Fibroblast of peridontal ligament (primary cell): ENCODE measurements around the gene WNT10A.

Source experiments
- DNase-seq: peaks from one replicate; pipeline ENCODE4 v3.0.0-alpha.2; 2010; ENCODE audit errors: extremely low read depth

WNT10A gene

DNA sequence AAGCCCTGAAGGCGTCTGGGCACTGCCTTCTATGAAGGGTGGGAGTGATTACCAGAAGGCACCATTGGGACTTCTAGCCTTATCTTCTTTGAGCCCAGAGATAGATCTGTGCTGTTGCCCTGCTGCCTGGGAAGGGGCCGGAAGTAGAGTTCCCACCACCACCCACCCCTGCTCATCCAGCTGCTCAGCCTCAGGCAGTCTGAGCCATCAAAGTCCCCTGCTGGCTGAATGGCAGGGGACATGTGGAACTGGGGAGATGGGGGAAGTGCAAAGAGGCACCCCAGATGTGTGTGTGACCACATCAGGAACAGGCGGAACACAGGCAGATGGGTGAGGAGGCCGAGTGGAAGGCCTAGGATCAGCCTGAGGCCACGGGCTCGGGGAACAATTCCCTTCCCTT, 3.3 kb upstream of the WNT10A start:
- DNase-seq, result no peak

DNA sequence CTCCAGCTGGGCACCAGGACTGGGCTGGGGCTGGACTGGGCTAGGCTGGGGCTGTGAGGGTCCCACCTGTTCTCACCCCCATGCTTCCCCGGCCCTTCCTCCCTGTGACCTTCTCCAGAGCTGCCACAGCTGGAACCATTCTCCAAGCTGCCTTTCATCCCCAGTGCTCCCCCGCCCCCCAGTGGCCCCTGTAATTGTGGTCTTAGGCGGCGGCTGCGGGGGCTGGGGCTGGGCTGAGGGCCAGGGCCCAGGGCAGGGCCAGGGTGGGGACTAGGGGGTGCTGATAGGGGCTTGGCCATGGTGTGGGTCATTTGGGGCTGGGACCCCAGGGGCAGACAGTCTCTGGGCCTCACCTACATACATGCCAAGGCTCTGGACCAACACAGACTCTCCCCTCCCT, 2.8 kb upstream of the WNT10A start:
- no peak for DNase-seq

DNA sequence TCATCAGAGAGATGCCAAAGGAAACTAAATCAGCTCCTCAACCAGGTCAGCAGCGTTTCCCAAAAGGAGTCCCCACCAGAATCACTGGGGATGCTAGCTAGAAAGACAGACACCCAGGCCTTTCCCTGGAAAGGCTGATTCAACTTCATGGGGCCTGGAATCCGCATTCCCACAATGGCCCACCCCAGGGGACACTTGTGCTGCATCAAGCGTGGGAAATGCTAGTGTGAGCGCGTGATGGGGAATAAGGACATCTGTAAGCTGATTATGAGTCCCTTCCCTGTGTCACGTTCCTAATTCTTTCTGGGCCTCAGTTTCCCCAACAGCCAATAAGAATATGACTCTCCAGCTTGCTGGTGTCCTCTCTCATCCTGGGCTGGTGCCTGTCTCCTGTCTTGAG, 2.2 kb upstream of the WNT10A start:
- DNase-seq, result no peak

DNA sequence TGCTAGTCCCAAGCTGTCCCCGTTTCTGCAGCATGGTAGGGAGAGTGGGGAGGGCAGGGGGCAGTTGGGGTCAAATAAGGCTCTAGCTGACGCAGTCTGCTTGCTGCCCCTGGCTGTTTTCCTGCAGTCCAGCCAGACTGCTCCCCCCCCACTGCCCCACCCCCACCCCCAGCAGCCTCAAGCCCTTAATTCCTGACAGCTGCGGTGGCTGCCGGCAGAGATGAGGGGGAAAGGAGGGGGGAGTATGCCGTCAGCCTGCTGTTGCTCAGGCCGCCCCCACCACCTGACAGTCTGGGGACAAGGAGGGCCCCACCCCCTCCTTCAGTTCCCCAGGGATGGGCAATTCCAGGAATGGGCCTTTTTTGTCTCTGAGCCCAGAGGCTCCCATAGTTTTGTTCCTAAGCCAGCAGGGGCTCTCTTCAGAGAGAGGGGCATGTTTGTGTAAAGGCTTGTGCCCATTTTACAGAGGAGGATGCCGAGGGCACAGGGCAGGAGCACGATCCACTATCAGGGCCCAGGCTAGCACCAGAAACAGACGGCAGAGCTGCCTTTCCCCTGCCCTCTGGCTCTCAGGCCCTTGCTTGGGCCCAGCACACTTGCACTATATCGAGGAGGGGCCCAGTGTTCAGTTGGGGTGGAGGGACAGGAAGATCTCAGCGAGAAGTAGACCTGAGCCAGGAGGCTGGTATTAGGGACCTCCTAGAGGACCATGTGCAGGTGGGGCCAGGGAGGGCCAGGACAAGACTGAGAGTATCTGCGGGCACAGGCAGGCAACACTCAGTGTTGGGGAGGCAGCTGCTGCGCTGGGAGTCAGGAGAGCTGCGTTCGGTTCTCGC, 1.5 kb upstream of the WNT10A start:
- DNase-seq, result no peak

DNA sequence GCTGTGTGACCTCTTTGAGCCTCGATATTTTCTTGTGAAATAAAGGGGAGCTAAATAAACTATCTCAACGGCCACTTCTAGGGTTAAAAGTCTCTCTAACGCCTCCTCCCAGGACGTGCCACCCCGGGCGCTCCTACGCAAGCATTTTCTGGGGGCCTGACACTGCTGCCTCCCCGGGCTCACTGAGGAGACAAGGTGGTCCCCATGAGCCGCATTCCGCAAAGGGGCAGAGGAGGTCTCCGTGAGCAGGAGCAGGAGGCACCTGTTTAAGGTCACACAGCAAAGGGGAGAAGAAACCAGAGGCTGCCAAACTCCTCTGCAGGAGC, 913 bp upstream of the WNT10A start:
- no peak for DNase-seq

DNA sequence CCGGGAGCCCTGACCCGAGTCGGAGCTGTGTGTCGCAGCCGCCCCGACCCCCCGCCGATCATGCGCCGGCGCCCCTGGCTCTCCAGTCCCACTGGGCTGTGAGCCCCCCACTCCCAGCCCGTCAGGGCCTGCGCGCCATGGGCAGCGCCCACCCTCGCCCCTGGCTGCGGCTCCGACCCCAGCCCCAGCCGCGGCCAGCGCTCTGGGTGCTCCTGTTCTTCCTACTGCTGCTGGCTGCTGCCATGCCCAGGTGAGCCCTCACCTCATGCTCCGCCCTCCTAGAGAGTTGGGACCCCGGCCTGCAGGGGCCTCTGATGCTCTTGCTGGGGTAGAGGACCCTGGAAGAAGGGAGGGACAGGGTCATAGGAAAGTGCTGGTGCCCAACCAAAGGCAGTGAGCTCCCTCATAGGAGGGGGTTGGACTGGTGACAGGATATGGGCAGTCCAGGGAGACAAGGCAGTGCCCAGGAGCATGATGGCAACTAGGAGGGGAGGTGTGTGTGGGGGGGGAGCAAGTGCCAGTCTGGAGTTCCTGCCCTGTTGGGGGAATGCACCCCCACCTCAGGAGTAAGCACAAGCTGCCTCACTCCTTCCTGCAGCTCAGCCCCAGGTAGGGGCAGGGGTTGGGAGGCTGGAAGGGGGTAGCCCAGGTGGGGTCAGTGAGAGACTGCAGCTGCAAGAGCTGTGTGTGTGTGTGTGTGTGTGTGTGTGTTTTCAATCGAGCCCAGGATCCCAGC, 375 bp downstream of the WNT10A start:
- no peak for DNase-seq

DNA sequence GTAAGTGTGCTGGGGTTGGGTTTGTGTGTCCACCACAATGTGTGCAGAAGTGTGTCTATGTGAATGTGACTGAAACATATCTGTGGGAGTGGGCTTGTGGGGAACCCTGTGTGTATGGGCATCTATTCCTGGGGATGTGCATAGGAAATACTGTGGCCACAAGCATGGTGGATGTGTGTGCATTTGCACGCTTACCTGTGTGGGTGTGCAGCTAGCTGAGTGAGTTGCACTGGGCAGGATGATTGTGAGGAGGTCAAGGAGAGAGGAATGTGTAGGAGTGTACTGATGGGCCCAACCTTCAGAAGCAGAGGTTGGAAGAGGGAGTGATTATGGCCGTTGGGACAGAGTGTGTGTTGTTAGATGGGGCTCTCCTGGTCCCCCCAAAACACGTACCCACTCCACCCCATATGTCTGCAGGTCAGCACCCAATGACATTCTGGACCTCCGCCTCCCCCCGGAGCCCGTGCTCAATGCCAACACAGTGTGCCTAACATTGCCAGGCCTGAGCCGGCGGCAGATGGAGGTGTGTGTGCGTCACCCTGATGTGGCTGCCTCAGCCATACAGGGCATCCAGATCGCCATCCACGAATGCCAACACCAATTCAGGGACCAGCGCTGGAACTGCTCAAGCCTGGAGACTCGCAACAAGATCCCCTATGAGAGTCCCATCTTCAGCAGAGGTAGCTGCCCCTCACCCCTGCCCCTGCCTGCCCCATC, 1.2 kb downstream of the WNT10A start:
- no peak for DNase-seq

DNA sequence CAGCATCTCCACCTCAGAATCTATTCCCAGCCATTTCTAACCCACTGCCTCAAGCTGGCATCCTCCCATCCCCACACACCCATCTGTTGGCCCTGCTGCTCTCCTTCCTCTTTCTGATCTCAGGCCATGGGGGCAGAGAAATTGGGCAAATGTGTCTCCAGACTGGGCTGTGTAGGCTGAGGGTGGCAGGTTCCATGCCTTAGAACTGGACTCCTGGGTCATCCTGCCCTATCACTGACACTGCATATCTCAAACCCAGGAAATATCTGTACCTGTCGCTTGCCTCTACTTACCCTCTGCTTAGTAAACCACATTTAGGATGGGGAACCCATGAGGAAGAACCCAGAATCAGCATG, 1.8 kb downstream of the WNT10A start:
- DNase-seq, result no peak

DNA sequence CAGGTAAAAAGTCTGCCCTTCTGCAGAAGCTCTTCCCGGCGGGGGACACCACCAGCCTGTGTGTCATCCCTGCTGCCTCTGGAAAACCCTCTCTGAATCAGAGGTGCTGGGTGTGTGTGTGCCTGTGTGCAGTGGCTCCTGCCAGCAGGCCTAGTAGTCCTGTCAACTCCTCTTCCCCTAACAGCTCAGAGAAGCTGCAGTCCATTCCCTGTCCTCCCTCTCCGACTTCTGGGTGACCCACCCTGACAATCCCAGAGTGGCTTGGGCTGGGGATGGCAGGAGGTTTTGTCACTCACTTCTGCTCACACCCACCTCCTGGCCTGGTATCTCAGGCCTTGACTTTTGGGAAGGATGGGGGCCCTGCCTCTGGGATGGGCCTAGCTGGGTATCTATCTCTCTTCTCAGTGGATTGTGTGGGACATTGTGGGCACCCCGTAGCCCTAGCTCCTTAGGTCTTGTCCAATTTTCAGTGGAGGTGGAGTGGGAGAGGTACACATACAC, 2.3 kb downstream of the WNT10A start:
- DNase-seq, result no peak

DNA sequence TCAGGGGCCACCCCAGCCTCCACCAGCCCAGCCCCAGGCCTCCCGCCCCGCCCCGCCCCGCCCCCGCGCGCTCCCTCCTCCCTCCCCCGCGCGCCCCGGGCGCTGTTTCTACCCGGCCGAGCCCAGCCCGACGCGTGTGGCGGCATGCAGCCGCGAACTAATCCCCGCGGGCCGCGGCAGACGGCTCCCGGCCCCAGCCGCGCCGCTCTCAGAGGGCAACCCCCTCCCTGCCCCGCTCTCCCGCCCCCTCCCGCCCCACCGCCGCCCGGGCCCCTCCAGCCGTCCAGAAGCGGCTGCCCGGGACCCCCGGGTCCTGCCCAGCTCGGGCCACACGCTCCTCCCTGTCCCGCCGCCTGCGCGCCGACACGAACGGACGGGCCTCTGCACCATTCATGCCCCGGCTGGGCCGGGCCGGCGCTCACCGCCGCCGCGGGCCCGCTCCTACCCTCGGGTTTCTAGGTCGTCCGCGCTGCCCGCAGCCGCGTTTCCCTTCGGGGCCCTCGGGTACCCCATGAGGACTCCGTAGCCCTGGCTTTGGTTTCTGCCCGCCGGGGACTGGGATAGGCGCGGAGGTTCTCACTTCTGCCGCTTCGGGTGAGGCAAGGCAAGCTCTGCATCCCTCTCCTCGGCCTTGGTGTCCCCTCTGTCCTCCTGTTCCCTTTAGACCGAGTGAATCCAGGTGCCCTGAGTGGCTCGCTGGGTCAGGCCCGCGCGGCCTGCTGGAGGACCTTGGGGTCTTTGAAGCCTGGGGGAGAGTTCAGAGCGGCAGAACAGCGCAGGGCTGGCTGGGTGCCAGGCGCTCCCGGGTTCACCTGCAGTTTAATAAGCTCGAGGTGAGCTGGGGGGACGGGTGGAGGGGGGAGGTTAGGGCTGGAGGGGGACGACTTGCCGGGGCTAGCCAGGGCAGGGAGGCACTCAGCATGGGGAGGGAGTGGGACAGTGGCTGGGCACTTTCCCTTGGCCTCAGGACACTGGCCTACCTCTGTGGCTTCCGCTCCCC, 3.1 kb downstream of the WNT10A start:
- DNase-seq, result no peak

DNA sequence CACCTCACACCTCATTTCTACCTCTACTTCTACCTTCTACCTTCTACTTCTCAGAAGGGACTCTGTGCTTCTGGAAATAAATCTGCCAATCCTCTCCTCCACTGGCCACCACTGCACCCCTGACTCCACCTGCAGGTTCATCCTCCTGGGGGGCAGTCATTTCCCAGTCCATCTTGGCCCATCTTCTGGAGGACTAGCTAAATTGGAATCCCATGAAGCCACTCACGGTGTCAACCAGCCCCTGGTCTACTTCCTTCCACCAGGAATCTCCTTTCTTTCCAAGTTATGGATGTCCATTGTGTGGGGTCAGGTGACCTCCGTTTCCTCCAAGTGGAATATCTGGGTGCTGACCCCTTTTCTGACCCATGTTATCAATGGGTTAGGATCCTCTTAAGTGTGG, 3.9 kb downstream of the WNT10A start:
- DNase-seq, result no peak

DNA sequence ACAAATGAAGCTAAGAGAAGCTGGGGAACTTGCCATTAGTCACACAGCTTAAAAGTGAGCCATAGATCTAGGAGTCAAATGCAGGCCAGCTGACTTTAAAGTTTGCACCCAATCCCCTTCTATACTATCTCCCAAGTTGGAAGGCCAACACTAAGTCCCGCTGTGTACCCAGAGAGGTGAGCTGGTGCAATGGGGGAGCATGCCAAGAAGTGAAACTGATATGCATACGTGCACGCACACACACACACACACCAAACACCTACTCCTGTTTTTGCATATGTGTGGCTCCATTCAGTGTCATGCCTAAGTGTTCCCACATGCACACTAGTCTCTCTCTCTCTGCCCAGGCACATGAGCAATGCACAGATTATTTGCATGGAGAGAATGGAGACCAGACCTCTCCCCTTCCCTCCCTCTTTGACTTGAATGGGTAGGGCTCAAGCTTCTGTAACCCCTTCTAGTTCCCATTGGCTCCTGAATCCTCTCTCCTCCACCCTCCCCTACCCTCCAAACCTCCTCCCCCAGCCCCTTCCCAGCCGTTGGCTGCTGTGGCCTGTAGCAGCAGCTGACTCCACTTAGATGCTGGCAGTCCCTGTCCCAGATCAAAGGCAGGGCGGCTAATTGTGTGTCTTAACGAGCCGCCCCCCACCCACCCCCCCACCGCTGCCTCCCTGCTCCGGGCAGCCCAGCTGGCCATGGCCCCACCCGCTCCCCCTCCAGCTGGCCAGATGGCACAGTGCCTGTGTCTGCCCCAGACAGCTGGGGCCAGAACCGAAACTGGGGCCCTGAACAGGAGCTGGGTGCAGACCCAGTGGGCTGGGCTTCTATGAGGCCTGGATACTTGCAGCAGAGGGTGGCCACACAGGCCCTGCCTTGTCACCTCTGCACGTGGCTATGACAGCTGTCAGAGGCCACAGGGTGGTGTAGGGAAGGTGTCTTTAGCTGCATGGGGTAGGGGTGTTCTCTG, 5.6 kb downstream of the WNT10A start:
- DNase-seq, result no peak

DNA sequence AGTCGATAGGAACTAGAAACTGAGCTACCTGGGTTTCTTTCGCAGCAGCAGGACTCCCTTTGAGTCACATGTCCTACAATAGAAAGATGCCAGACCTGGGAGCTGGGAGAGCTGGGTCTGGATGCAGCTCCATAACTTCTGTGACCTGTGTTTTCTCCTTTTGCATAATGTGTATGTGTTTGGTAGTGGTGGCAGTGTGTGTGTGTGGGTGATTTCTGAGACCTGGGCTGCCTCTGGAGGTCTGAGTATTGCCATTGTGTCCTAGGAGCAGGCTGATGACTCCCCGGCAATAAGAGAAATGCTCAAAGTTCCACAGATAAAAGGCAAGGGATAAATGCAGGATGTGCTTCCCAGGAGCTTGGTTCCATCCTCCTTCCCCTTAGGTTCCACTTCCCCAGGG, 6.4 kb downstream of the WNT10A start:
- DNase-seq, result no peak

DNA sequence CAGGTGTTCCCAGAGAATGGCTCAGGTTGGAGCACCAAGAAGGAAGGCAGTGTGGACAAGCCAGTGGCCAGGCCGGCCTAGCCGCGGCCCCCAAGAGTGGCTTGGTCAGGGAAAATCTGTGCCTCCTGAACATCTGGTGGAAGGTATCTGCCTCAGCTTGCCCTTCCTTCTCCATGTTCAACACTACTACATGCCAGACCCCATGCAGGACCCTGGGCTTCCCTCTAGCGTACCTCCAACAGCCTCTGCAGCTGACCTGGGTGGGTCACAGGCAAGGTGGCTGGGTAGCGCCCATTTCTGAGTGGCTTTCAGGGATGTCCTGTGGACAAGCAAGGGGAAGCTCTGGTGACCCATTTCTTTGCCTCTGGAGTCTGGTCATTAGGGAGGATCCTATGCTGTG, 7.7 kb downstream of the WNT10A start:
- DNase-seq, result no peak

DNA sequence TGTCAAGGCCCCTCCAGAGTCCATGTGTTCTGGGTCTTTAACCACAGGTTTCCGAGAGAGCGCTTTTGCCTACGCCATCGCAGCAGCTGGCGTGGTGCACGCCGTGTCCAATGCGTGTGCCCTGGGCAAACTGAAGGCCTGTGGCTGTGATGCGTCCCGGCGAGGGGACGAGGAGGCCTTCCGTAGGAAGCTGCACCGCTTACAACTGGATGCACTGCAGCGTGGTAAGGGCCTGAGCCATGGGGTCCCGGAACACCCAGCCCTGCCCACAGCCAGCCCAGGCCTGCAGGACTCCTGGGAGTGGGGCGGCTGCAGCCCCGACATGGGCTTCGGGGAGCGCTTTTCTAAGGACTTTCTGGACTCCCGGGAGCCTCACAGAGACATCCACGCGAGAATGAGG, 9.3 kb downstream of the WNT10A start:
- DNase-seq, result no peak

DNA sequence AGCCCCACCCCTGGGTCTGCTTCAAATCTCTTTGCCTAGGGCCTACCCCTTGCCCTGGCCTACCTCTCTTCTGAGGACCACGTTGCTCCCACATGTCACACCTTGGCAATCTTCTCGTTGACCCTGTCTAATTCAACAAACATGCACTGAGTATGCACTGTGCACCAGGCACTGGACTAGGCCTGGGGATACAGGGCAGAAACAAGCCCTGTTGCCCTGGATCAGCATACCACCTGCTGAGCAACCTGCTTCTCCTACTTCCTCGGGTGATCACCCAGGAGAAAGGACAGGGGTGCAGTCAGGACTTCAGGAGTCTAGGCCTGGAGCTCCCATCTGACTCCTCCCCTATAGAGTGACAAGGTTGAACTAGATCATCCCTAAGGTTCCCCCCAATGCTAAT, 9.7 kb downstream of the WNT10A start:
- no peak for DNase-seq

DNA sequence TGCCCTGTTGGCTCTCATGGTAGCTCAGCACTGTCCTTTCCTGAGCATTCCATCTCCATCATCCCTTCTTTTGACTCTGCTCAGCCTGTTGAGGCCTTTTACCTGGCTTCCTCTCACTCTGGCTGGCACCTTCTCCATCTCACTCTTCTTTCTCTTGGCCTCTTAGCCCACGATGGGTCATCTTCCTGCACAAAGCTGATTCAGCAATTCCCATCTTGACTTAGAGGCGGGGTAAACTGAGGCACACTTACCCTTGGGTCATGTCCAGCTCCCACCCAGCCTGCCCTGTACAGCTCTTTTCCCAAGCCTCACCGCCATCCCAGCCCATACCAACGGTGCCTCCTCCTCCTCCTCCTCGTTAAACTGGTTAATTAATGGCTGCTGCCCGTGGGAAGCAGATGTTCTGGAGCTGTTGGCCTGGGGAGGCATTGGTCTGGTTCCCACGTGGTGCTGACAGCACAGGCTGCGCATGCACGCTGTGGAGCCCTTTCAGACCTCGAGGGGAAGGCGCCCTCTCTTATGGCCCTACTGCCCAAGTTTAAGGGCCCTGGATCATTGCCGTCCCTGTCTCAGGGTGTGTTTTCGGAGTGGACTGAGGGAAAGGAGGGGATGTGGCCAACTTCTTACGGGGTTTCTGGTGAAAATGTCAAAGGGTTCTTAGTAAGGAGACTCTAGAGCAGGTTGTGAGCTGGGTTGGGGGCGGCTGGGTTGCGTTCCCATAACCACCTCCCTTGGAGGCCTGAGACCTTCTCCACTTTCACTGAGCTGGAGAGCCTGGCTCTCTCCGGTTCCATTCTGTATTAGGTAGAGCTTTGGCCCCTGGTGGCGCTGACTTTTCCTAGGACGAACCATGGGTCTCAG, 10.9 kb downstream of the WNT10A start:
- no peak for DNase-seq

DNA sequence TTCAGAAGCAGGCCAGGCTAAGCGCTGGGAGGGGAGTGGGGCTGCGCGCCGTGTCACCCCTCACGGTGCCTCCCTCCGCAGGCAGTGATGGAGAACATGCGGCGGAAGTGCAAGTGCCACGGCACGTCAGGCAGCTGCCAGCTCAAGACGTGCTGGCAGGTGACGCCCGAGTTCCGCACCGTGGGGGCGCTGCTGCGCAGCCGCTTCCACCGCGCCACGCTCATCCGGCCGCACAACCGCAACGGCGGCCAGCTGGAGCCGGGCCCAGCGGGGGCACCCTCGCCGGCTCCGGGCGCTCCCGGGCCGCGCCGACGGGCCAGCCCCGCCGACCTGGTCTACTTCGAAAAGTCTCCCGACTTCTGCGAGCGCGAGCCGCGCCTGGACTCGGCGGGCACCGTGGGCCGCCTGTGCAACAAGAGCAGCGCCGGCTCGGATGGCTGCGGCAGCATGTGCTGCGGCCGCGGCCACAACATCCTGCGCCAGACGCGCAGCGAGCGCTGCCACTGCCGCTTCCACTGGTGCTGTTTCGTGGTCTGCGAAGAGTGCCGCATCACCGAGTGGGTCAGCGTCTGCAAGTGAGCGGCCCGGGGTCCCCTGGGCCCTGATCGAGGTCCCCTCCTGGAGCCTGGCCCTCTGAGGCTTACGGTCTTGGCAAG, 12.2 kb downstream of the WNT10A start:
- DNase-seq, result peak; percentile 15
